ENCODE results near the gene SLC10A6.

- TF ChIP-seq CTCF (IDR thresholded peaks at IDR 0.05): no peak
- TF ChIP-seq EZH2phosphoT487 (IDR thresholded peaks at IDR 0.05): no peak
- no peak for TF ChIP-seq EZH2 (IDR thresholded peaks at IDR 0.05)
Observed at GRCh38 chr4:86816501-86817273, 32.5 kb downstream of the SLC10A6 start.

Data from neural progenitor cell (in vitro differentiated cells).